ENCODE measurements around the gene ATL1. TPM values are rescaled to one million over a fixed set of nuclear protein-coding genes. Genes with fewer than 3 reads are reported as not detected.

ATL1 gene
- total RNA-seq, 2 donors from 2014 or later, result 0.88 to 1.7 TPM

DNA sequence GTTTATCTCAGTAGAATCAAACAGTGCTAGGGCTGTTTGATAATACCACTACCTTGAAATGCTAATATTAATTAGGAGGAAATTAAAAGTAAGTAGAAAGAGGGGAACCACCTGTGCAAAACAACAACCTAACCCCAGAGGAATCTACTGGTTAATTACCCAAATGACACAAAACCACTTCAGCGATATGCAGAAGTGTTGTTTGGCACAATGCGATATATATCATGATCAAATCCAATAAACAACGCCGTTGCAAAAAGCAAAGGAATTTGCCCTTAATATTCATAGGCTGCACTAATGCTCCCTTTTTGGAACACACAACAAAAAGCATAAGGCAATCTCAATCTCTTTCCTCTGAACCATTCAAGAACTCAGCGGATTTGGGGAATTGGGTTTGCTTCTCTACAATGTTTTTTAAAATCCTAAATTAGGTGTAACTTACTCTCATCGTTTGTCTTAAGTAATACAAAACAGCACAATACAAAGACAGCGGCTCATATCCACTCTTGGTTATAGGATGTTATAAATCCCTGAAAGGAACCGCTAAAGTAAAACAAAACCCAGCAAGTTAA lies 29.1 kb upstream of the ATL1 start:
- Mint-ChIP-seq H3K36me3 (ENCODE audit: low read depth) (peaks cover 7% of the 10 kb centered on the region), H3K27me3 (ENCODE audit: insufficient read depth) (peaks cover 9% of the 10 kb centered on the region), H3K27ac (no peak overlapping the region), H3K4me1 (peaks cover 27% of the 10 kb centered on the region), H3K9me3 (no peaks in the 10 kb centered on the region), H3K4me3 (peak overlapping the region; percentile 90)
- H3K27ac ChIP-seq (ENCODE audit: low read depth, low read length), result no peak overlapping the region
- WGBS, 2 experiments (ENCODE audit: insufficient coverage in 1 of 2, insufficient read length in 1 of 2), result 51 to 75% methylated on average over 4 to 7 of the region's 8 CpGs
- H3K4me1 ChIP-seq (ENCODE audit: control insufficient read depth, insufficient read depth, low read length), result no peaks in the 10 kb centered on the region
- no peaks in the 10 kb centered on the region for H3K36me3 ChIP-seq (ENCODE audit: control insufficient read depth, insufficient read depth, low read length)
- peak overlapping the region; percentile 93 for H3K4me3 ChIP-seq (ENCODE audit: low read length)
- H3K9me3 ChIP-seq (ENCODE audit: control insufficient read depth, low read length), result no peaks in the 10 kb centered on the region
- no peak for DNase-seq
- H3K9ac ChIP-seq (ENCODE audit: extremely low read depth, low read length, poor library complexity, severe bottlenecking), result peak overlapping the region; percentile 80
- no peaks in the 10 kb centered on the region for H3K27me3 ChIP-seq (ENCODE audit: control insufficient read depth, insufficient read depth, low read length, poor library complexity, severe bottlenecking)
- TF ChIP-seq, protein P1, sequence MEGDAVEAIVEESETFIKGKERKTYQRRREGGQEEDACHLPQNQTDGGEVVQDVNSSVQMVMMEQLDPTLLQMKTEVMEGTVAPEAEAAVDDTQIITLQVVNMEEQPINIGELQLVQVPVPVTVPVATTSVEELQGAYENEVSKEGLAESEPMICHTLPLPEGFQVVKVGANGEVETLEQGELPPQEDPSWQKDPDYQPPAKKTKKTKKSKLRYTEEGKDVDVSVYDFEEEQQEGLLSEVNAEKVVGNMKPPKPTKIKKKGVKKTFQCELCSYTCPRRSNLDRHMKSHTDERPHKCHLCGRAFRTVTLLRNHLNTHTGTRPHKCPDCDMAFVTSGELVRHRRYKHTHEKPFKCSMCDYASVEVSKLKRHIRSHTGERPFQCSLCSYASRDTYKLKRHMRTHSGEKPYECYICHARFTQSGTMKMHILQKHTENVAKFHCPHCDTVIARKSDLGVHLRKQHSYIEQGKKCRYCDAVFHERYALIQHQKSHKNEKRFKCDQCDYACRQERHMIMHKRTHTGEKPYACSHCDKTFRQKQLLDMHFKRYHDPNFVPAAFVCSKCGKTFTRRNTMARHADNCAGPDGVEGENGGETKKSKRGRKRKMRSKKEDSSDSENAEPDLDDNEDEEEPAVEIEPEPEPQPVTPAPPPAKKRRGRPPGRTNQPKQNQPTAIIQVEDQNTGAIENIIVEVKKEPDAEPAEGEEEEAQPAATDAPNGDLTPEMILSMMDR (conservative IDR thresholded peaks at IDR 0.05), result no peak

DNA sequence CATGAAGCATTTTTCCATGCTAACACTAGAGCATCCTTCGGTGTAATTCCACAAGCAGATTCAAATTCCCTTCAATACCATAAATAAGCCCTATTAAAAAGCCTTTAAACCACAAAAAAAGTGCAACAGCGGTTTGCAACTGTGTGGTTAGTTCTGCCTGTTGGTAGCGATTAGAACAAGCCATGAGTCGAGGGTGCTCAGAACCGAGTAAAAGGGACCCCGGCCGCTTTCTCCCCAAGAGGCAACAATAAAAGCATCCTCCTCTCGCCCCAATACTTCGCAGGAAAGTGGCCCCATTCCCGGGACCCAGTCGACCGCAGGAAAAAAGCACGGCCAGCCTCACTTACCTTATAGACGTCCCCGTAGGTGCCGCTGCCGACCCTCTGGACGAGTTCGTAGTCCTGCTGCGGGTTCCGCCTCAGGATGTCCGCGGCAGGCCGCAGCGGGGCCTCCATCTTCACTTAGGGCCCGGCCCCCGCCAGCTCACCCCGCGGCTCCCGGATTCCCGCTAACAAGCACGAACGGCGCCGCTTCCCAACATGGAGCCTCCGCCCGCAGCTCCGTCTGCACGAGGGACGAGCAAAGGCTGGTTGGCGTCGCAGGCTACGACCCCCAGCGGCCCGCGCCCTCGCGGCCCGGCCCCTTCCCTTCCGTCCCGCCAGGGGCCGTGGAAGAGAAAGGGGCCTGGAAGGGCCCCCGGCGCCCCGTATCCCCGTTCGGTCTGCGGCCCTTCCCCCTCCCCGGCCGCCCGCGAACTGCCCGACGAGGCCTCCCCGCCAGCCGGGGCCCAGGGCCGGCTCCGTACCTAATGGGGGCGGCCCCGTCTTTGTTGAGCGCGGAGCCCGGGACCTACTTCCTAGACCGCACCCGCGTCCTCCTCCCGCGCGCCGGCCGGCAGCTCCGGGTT lies 28.1 kb upstream of the ATL1 start:
- peak overlapping the region; percentile 90 for H3K4me3 Mint-ChIP-seq
- H3K4me1 ChIP-seq (ENCODE audit: control insufficient read depth, insufficient read depth, low read length), result no peaks in the 10 kb centered on the region
- H3K9me3 ChIP-seq (ENCODE audit: control insufficient read depth, low read length), result peaks cover under 1% of the 10 kb centered on the region
- peak overlapping the region; percentile 91 for H3K27ac Mint-ChIP-seq
- H3K27me3 Mint-ChIP-seq (ENCODE audit: insufficient read depth), result peaks cover 9% of the 10 kb centered on the region
- peak overlapping the region; percentile 80 for H3K9ac ChIP-seq (ENCODE audit: extremely low read depth, low read length, poor library complexity, severe bottlenecking)
- peak overlapping the region; percentile 93 for H3K4me3 ChIP-seq (ENCODE audit: low read length)
- TF ChIP-seq, protein P1 (conservative IDR thresholded peaks at IDR 0.05), result no peak
- peaks cover 27% of the 10 kb centered on the region for H3K4me1 Mint-ChIP-seq
- peaks cover 6% of the 10 kb centered on the region for H3K9me3 Mint-ChIP-seq
- 0% methylated on average over 24 to 82 of the region's 82 CpGs for WGBS, 2 experiments (ENCODE audit: insufficient coverage in 1 of 2, insufficient read length in 1 of 2)
- H3K36me3 ChIP-seq (ENCODE audit: control insufficient read depth, insufficient read depth, low read length), result no peaks in the 10 kb centered on the region
- peaks cover 8% of the 10 kb centered on the region for H3K36me3 Mint-ChIP-seq (ENCODE audit: low read depth)
- peak overlapping the region; percentile 84 for H3K27ac ChIP-seq (ENCODE audit: low read depth, low read length)
- peak; percentile 82 for DNase-seq
- no peaks in the 10 kb centered on the region for H3K27me3 ChIP-seq (ENCODE audit: control insufficient read depth, insufficient read depth, low read length, poor library complexity, severe bottlenecking)

DNA sequence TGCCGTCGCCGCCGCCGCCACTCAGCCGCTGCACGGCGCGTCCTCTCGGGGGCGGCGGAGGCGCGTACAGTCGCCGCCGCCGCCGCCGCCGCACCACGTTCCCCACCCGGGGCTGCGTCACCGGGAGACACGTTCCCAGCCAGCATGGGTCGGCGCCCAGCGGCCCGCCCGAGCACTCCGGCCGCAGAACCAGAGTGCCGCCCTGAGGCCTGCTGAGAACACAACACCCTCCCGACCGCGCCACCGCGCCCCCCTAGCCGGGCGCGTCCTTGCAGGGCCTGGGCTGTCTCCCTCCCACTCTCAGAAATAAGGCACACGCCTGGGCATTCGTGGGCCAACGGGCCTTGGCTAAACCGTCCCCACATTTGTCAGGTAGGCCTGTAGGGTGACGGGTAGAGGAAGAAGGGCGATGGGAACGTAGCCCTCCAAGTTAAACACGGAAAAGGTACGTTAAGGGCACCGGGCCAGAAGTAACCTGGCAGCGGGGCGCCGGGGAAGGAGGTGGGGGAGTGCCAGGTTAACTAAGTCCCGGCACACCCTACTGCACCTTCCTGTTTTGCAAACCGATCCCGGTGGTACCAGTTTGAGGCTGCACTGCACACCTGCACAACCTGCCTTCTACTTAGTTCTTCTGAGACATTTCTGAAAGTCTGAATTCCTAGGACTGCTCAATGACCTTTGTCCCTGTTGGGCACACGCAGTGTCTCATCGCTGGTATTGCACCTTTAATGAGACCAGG lies 27.3 kb upstream of the ATL1 start, which contains the start of gene MAP4K5:
Gene MAP4K5, minus strand, starts transcription at position 68 of the 739 bp plus-strand sequence. CDS start 520 bp downstream, outside the sequence.
- Histone ChIP-seq H3K9ac (ENCODE audit: extremely low read depth, low read length, poor library complexity, severe bottlenecking) (peak within 1 kb of the TSS; percentile 80), H3K27ac (ENCODE audit: low read depth, low read length) (peak within 1 kb of the TSS; percentile 84), H3K9me3 (ENCODE audit: control insufficient read depth, low read length) (peaks cover 4% of the 10 kb centered on the region), H3K4me1 (ENCODE audit: control insufficient read depth, insufficient read depth, low read length) (no peaks in the 10 kb centered on the region), H3K4me3 (ENCODE audit: low read length) (peak within 1 kb of the TSS; percentile 93), H3K27me3 (ENCODE audit: control insufficient read depth, insufficient read depth, low read length, poor library complexity, severe bottlenecking) (no peaks in the 10 kb centered on the region), H3K36me3 (ENCODE audit: control insufficient read depth, insufficient read depth, low read length) (no peaks in the 10 kb centered on the region)
- peak; percentile 95 for DNase-seq
- Mint-ChIP-seq H3K36me3 (ENCODE audit: low read depth) (peaks cover 9% of the 10 kb centered on the region), H3K9me3 (peaks cover 14% of the 10 kb centered on the region), H3K27me3 (ENCODE audit: insufficient read depth) (peaks cover 9% of the 10 kb centered on the region), H3K4me3 (peak within 1 kb of the TSS; percentile 90), H3K4me1 (peaks cover 27% of the 10 kb centered on the region), H3K27ac (peak within 1 kb of the TSS; percentile 91)
- 3 to 9% methylated on average over 10 to 60 of the region's 60 CpGs for WGBS, 2 experiments (ENCODE audit: insufficient coverage in 1 of 2, insufficient read length in 1 of 2)
- TF ChIP-seq, protein P1 (conservative IDR thresholded peaks at IDR 0.05), result peak; percentile 86
